Left renal pelvis (tissue), 4 donors: ENCODE results near the gene CCDC80. TPM values are rescaled to one million over a fixed set of nuclear protein-coding genes. Genes with fewer than 3 reads are reported as not detected.

ENCODE experiments used
- DNase-seq, 4 donors: peaks; one replicate each; pipeline ENCODE4 v3.0.0-alpha.2; 2013; ENCODE audit warnings: low read depth in 4 of 4, low spot score in 3 of 4
- polyA plus RNA-seq, 4 donors: library from polyadenylated mRNA; unstranded; fragments of 120-200 nt; gene quantifications; one replicate each; pipeline ENCODE4 v1.2.1, GENCODE V29; 2013; ENCODE audit not compliant: insufficient read length in 4 of 4

CCDC80 gene
- polyA plus RNA-seq, 4 donors: 63.1 to 729 (median 135) TPM

DNA sequence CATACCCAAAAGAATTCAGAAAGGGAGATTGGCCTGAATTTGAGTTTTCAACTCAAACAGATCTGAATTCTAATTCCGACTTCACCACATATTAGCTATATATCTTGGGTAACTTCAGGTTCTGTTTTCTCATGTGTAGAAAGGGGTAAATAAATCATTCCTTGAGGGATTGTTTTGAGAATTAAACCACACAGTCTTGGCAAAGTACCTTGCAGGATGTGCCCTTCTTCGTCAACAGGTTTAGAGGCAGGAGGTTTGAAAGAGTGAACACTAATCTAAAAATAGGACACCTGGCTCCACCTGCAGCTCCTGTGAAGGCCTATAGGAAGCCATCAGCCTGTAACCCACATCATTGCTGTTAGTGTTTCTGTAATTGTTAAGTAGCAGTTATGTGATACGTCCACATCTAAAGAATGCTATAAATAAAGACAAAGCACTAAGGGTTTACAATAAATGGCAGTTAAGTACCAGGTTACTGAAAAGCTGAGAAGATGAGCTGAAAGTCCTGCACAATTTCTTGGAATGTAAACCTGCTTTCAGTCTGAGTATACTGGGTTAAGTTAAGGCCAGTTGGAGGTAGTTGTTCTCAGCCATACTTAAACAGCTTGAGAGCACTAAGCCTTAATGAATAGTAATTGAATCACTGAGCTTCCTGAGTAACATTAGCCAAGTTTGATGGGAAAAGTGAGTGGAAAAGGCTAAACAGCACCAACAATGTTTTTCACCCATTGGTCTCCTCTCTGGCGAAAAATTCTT, 6.0 kb downstream of the CCDC80 start:
- DNase-seq: no peak

DNA sequence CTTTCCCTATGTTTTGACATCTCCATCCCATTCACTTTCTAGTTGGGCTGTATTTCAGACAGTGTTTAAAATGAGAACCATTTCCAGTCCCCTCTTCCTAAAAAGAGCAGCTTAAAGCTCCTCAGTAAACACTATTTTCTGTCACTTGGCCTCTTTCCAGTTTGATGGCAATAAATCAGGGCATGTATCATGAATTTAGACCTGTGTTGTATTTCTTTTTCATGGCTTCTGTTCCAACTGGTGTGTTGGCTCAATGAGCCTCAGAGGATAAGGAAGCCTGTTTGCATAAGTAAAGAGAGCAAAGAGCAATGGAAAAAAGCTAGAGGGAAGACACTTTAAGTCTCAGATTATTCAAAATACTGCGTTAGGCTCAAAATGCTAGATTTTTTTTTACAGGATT, 7.2 kb downstream of the CCDC80 start:
- DNase-seq: peak in 3 of 4 donors; percentile 59 to 76 (median 67)

DNA sequence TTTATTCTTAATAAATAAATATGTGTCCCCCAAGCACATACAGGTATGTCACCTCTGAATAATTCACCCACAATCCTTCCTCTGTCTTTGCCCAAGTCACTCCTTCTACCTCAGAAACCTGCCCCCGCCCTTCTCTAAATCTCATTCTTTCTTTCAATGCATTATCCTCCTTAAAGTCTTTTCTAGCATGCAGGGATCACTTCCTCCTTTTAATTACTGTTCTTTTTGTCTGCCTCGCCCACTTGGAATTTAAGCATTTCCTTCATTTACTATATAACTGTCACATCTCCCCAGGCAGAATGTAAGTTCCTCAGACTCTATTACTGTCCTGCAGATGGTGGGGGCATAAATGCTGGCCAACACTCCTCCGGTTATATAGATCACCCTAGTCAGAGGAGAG, 7.8 kb downstream of the CCDC80 start:
- no peak for DNase-seq

DNA sequence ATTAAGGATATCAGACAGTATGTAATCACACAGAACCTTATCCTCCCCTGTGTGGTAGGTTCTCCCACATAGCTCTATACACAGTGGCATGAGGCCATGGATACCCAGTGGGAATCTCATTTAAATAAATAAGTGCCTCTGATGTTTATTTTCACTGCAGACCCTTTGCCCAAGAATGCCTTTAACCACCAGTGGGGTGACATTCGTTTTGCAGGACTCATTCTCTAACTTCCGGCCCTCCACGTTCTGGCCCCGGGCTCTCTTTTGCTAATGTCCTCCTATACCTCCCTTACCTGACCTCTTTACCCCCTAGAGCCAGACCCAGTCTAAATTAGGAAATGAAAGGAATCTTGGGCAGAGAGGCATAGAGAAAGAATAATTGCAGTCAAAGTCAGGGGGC, 8.3 kb downstream of the CCDC80 start:
- DNase-seq: no peak

DNA sequence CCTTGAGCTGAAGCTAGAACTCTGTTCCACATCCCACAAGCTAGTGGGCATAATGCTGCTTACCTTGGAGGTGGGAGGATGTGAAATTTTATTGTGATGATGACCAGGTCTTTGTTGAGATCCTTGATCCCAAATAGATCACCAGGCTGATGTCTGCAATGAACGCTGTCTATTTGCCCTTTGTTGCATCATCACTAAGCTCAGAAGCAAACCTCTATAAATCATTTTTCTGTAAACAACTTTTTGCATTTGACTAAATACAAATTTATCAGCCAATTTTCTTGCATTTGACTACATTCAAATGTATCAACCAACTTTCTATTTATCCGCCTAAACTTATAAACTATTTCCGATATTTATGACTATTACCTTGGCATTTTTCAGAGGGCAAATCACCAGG, 9.7 kb downstream of the CCDC80 start:
- no peak for DNase-seq

DNA sequence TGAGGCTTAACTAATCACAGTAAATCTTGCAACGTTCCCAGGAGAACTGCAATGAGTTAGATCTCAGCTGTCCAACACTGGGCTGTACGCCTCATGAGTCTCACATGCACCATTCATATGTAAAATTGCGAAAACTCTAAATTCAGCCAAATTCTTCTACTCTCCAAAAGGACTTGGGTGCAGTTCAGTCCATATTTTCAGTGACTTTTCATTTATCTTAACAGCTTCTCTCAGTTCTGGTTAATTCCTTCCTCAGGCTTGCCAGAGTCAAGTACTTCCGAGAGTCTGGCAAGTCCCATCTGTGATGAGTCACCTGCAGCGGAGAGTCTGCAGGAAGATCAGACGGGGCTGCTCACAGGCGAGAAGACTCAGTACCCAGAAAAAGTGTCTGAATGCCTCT, 11.5 kb downstream of the CCDC80 start:
- DNase-seq: no peak

DNA sequence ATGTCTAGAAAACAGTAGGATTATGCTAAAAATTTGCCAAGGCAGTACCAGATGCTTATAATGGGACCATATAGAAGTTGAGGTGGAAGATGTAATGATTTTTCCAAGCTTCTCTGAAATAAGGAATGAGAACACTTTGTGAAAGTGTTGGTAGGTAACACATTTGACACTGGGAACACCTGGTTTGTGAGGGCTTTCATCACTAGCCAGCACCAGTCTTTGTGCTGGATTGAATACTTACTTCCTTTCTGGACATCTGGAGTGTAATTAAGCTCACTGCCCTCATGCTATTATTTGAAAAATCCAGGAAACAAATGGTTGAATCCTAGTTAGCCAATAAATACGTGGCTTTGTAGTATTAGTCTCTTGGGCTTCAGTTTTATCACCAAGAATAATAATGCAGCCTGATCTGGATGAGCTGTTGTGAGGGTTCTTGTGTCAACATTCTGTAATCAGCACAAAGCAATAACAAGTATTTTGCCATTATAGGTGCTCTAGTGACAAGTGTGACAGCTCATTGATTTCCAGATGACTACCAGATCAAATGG, 12.9 kb downstream of the CCDC80 start:
- DNase-seq: no peak

DNA sequence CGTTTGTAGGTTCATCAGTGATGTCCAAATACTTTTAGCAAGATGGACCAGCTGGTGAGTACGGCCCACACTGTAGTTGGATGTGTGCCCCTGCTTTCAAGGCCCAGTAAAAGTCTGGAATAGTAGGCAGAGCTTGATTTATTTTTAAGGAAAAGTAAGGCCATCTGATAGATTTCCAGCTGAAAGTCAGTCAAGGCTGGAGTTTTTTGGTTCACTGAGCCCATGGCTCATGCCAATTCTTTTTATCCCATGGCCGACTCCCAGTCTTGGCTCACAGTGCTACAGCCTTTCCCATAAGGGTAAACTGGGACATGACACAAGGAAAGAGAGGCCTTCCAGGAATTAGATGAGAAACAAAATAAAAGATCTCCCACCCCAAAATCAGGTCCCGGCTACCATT, 13.5 kb downstream of the CCDC80 start:
- DNase-seq: no peak

DNA sequence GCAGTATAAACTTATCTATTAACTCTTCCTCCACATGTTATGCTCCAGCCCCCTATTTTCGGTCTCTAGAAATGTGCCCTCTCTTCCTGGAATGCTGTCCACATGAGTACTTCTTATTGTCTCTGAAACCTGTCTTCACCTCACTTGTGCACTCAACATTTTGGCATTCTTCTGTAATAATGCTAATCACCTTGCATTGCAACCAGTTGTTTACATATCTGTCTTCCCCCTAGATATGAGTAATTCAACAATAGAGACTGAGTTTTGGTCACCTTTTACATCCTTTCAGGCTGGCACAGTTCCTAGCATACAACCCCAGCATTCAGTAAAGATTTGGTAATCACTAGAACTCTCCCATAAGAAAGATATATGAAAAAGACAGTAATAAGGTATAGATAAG, 17.2 kb downstream of the CCDC80 start:
- DNase-seq: no peak

DNA sequence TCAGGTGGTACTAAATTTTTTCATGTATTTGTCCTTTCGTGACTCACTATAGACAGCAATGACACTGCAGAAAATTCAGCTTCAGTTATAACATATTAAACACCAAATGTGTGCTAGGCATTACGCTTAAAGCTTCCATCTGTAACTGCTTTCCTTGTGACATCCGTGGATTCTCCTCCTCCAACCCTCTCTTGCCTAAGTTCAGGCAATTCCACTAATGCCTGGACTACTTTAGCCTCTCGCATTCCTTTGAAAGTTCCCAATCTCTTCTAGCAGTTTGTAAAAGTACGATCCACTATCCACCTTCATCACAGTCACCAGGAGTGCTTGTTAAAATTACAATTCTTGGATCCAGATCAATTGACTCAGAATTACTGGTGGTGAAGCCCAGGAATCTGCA, 17.7 kb downstream of the CCDC80 start:
- DNase-seq: no peak

DNA sequence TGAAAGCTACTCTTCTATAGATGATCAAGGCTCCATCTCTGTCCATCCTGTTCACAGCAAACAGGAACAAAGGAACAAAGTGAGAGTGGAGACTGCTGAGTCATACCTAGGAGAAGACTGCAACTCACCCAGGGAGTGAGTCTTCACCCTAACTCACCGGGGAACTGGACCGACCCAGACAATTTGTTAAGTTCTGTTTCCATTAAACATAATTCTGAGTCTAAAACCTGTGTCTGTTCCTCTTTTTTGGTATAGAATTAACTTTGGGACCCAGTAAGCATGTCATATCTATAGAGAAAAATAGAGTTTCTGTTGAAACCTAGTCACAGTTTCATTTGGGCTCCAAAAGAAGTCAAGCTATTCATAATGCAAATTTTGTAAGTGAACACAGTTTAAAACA, 21.6 kb downstream of the CCDC80 start:
- DNase-seq: no peak

DNA sequence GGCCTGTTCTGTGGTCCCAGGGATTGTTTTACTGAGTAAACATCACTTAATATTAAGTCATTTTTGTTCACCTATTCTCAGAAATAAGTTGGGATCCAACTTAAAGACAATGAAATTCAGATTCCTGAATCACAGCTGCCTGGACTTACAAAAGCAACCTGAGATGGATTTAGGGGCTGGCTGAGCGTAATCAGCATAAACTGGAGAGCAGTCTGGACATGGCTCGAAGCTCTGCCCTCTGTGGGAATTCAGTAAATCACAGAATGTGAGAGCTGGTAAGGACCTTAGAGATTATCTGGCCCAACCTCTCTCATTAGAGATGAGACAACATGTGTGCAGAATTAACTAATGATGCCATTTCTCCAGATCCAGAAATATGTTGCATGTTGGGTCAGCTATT, 23.7 kb downstream of the CCDC80 start:
- DNase-seq: no peak

DNA sequence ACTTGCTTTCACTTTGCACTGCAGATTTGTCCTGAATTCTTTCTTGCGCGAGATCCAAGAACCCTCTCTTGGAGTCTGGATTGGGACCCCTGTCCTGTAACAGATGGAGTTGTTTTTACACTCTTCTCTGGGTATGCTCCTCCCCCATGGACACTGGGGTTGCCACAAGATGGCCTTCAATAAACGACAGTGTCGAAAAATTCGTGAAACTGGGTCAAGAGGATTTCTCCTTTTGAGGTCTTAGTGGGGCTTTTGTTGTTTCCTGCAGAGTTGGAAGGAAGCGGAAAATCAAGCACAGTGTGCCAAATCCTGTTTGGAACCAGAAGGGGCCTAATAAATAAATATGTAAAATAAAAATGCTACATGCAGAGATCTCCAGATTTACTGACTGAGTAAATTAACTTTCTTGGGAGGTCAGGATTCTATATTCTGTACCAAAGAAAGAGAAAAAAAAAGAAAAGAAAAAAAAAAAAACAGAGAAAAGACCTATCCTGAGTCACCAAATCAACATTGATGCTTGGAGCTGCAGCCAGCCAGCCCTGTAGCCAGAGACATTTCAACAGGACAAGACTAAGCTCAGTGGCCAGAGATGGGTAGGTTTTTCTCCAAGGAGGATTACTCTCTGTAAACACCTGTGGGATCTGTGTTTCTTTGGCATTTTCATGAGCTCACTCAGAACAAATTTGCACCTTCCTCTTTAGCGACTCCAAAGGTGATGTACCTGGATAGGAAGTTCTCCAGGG, 24.8 kb downstream of the CCDC80 start:
- no peak for DNase-seq

DNA sequence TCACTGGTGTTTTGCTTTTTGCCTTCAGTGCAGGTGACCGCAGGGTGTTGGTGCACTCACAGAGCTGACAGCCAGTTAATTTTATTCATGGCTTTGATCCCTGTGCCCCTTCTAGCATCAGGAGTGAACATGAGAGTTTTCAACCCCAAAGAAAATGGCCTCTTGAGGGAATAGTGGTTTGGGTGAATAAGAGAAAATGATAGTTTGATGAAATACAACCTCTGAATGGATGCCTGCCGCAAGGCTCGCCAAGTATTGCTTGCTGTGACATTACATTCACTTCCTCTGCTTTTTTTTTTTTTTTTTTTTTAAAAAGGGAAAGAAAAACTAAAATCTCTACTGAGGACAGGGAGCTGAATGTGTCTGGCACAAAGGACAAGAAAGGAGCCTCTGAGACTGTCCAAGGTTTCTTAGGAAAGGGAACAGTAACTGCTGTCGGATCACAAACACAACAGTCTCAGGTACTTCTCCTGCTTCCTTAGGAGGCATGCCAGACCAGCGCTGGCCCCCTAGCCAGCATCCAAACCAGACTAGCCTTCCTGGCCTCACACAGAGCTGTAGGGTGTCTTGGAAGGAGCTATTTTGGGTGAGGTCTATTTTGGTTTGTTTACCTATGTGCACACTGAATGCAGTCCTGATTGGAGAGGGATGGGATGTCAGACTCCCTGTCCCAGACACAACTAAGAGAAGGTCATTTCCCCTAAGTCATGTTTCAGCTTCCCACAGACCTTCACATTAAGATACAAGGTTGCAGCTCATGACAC, 29.0 kb downstream of the CCDC80 start:
- no peak for DNase-seq

DNA sequence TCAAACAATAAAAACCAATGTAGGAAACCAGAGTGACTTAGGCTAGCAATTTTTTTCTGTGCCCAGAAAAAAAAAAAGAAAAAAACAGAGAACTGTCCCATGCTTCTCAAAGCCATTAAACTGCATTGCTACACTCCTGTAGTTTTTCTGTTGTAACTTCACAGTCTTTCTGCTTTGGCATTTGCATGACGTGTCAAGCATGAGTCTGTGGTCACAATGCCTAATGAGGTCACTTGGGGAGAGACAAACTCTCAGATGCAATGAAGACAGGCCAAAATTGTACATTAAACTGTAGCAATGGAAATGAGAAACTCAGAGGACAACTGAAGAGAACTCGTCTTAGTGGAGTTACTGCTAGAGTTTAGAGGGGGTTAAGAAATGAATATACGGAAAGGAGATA, 30.8 kb downstream of the CCDC80 start:
- no peak for DNase-seq

DNA sequence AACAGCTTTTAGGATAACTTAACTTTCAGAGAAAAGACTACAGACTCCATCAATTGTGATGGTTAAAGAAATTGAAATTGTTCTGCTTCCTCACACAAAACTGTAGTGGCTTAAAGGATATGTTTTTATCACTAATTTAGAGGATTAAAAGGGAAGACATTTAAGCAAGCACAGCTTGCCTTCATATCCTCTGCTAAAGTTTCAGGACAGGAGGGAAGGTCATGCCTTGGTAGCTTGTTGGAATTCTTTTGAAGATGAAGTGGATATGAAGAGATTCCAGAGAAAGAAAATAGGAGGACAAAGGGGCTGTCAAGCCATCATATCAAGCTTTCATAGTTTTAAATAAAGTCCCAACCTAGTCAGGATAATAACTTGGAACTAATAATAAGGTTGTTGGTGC, 33.1 kb downstream of the CCDC80 start:
- peak in 1 of 4 donors; percentile 35 for DNase-seq

DNA sequence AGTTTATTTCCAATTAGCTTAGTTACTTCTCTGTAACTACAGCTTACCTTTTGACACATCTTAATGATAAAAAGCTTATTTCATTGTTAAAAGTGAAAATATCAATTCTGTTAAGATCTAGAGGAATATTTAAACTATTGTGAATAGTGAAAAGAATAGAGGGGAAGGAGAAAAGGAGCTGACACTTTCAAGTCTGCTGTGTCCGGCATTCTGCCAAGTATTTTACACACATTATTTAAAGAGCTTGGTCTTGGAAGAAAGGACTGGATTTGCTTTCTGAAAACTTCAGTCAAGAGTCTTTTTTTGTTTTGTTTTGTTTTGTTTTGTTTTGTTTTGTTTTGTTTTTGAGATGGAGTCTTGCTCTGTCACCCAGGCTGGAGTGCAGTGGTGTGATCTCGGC, 34.8 kb downstream of the CCDC80 start:
- DNase-seq: no peak

DNA sequence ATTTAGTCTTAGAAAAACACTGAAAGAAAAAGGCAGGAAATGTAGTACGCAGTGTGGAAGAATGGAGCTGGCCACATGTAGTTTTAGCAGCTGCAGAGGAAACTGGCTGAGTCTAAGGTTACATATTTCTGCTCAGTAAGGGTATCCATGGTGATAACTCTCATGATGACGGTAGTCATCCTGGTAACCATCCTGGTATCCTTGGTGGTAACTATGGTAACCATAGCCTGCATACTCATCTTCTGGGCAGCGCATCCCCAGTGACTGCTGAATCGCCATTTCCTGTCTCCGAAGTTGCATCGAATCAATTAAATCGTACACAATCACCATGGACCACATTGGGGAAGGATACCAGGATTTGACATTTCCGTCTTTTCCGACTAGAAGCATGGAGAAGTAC, 35.7 kb downstream of the CCDC80 start:
- no peak for DNase-seq

DNA sequence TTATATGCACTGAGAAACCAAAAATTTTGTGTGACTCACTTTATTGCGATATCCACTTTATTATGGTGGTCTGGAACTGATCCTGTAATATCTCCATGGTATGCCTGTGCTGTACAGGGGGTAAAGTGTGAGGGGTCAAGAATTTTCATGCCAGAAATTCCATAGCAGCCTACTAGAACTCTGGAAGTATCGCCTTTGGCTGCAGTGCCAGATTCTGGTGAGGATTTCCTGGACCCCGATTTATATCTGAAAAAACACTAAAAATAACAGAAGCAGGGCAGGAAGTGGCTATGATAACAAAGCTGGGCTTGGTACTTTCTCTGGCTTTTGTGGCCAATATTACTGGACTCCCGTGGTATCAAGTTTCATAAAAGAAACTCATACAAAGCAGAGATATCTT, 36.4 kb downstream of the CCDC80 start:
- DNase-seq: no peak

DNA sequence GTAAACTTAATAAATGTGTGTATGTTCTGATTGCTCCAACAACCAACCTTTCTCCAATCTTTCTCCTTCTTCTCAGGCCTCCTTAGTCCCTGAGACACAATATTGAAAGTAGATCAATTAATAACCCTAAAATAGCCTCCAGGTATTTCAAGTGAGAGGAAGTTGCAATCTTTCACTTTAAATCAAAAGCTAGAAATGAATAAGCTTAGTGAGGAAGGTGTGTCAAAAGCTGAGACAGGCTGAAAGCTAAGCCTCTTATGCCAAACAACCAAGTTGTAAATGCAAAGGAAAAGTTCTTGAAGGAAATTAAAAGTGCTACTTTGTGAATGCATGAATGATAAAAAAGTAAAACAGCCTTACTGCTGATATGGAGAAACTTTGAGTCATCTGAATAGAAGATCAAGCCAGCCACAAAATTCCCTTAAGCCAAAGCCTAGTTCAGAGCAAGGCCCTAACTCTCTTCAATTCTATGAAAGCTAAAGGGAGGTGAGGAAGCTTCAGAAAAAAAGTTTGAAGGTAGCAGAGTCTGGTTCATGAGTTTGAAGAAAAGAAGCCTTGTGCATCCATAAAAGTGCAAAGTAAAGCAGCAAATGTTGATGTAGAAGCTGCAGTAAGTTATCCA, 38.6 kb downstream of the CCDC80 start:
- DNase-seq: no peak

DNA sequence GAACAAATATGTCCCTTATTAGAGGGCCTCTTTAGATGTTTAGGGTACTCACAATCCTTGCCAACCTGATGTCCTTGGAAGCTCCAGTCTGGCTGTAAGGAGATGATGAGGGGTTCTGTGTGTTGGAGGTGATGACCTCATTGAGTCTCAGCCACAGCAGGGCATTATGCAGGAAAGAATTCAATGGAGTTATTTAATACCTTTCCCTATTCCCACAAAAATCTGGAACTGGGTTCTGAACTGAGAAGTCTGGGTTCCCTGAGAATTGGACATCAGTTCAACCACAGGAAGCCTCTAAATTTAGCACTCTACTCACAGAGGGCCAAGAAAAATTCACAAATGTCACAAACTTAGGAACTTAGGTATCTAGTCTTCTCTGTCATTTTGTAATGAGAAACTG, 42.2 kb downstream of the CCDC80 start:
- no peak for DNase-seq
